K562 (cell line): ENCODE results near the gene LGALS3BP. TPM values are rescaled to one million over a fixed set of nuclear protein-coding genes. Genes with fewer than 3 reads are reported as not detected.

ENCODE experiments used
- ATAC-seq: fragments of 200-7000 bp; cut with Tn5 transposase; 3 replicates; pipeline ENCODE4 v1.9.1; 2020; ENCODE audit warnings: moderate library complexity
- BruUV-seq: library from RNA; stranded (reverse); fragments of 400-500 nt; replicated peaks from 2 replicates; lab custom pipeline; 2021; lab: Mats Ljungman, UMichigan
- CTCF ChIA-PET: fragments of 300-600 bp; formaldehyde crosslinking; extraction: SDS; loops from one replicate; lab custom pipeline; 2021; ENCODE audit warnings: low intra/inter-chr PET ratio; lab: Yijun Ruan, JAX
- POLR2A ChIA-PET: fragments of 300-600, 350-650 bp; sonication (Branson Sonifier 250); formaldehyde crosslinking; extraction: SDS; loops from one replicate; lab custom pipeline; 2021; ENCODE audit warnings: antibody characterized with exemption, inconsistent platforms; lab: Yijun Ruan, JAX
- DNase-seq, 4 experiments: peaks; one replicate each; pipeline versions ENCODE4 v3.0.0 to v3.0.0-alpha.2; 2011 to 2018; ENCODE audit warnings: low spot score in 3 of 4, mixed read lengths in 3 of 4; ENCODE audit errors: extremely low read depth in 1 of 4
- FAIRE-seq: peaks from 2 replicates; lab custom pipeline; 2011; peaks lifted over from hg19 to GRCh38; lab: Jason Lieb, UNC
- H2AFZ ChIP-seq: 2 replicates; pipeline ENCODE4 v1.6.0; 2011; ENCODE audit warnings: low read depth, low read length, control low read depth, inconsistent platforms
- H3K27ac ChIP-seq: fragments of 200-600 bp; 3 replicates; pipeline ENCODE4 v1.8.0; 2011; ENCODE audit warnings: low read depth, mild to moderate bottlenecking, control low read depth, inconsistent platforms, low read length, moderate library complexity, mixed read lengths; ENCODE audit errors: extremely low read depth
- H3K27me3 ChIP-seq, 2 experiments: fragments of 300-600 bp in 1 of 2; 2 replicates in 1 of 2; 3 replicates in 1 of 2; pipeline versions ENCODE4 v1.6.0 to v1.8.0; 2011; ENCODE audit warnings: inconsistent platforms in 2 of 2, low read length in 2 of 2, mild to moderate bottlenecking in 1 of 2, mixed read lengths in 1 of 2, moderate library complexity in 1 of 2; ENCODE audit not compliant: control insufficient read depth in 2 of 2, insufficient read depth in 2 of 2
- H3K36me3 ChIP-seq: fragments of 300-600 bp; 3 replicates; pipeline ENCODE4 v1.8.0; 2011; ENCODE audit warnings: mild to moderate bottlenecking, low read length, inconsistent platforms; ENCODE audit not compliant: control insufficient read depth, insufficient read depth
- H3K4me1 ChIP-seq, 2 experiments: fragments of 200-600 bp in 1 of 2; replicated peaks in 1 of 2; 2 replicates in 1 of 2; 3 replicates in 1 of 2; pipeline versions ENCODE4 v1.5.1 to v1.8.0; 2011; ENCODE audit warnings: inconsistent platforms in 2 of 2, low read length in 2 of 2, mild to moderate bottlenecking in 1 of 2, mixed read lengths in 1 of 2, moderate library complexity in 1 of 2; ENCODE audit not compliant: control insufficient read depth in 2 of 2, insufficient read depth in 2 of 2
- H3K4me2 ChIP-seq: 2 replicates; pipeline ENCODE4 v1.6.1; 2011; ENCODE audit warnings: low read length, control low read depth, inconsistent platforms, mixed read lengths; ENCODE audit not compliant: insufficient read depth
- H3K4me3 ChIP-seq: fragments of 200-600 bp; sonication (generic), shearing (Covaris generic); 2 replicates; pipeline ENCODE4 v1.5.1; 2016; ENCODE audit warnings: control low read depth, inconsistent platforms
- H3K79me2 ChIP-seq: fragments of 200-600 bp; 3 replicates; pipeline ENCODE4 v1.8.0; 2011; ENCODE audit warnings: low read length, inconsistent platforms; ENCODE audit not compliant: control insufficient read depth, insufficient read depth
- H3K9ac ChIP-seq, 2 experiments: 2 replicates each; pipeline versions ENCODE4 v1.6.0 to v1.6.1; 2011; ENCODE audit warnings: low read depth in 2 of 2, low read length in 2 of 2, control low read depth in 1 of 2, inconsistent platforms in 1 of 2, mild to moderate bottlenecking in 1 of 2, mixed read lengths in 1 of 2; ENCODE audit not compliant: insufficient read depth in 1 of 2
- H3K9me1 ChIP-seq: one replicate; pipeline ENCODE4 v1.6.0; 2011; ENCODE audit warnings: inconsistent platforms, mild to moderate bottlenecking, low read length, moderate library complexity; ENCODE audit not compliant: control insufficient read depth, insufficient read depth
- H3K9me3 ChIP-seq: replicated peaks from 2 replicates; pipeline ENCODE4 v1.5.1; 2011; ENCODE audit warnings: low read depth, low read length, inconsistent platforms; ENCODE audit not compliant: control insufficient read depth, insufficient read depth
- H4K20me1 ChIP-seq: replicated peaks from 2 replicates; pipeline ENCODE4 v1.6.1; 2011; ENCODE audit warnings: low read length, inconsistent platforms, mixed read lengths; ENCODE audit not compliant: control insufficient read depth, insufficient read depth
- BHLHE40 ChIP-seq: IDR thresholded peaks from 2 replicates; pipeline ENCODE4 v1.6.1; 2011; ENCODE audit warnings: low read length, improper control_type of control experiment
- C11orf30 ChIP-seq: fragments of 450-650 bp; IDR thresholded peaks from 2 replicates; pipeline ENCODE4 v1.6.1; 2016; ENCODE audit warnings: low read depth, mild to moderate bottlenecking
- ETV6 ChIP-seq, 3 experiments: fragments of 150-350 bp in 1 of 3; sonication (generic) in 1 of 3; formaldehyde crosslinking in 1 of 3; IDR thresholded peaks; 2 replicates each; pipeline versions ENCODE4 v1.6.1 to v1.8.0; 2014 to 2022; ENCODE audit warnings: borderline replicate concordance in 2 of 3, low read depth in 2 of 3, antibody characterized with exemption in 1 of 3, low read length in 1 of 3, mild to moderate bottlenecking in 1 of 3, missing genetic modification reagents in 1 of 3
- MYC ChIP-seq, 2 experiments: fragments of 250-450 bp in 1 of 2; sonication (Bioruptor Pico) in 1 of 2; IDR thresholded peaks; 2 replicates each; pipeline versions ENCODE4 v1.5.1 to v1.6.1; 2012 to 2021; ENCODE audit warnings: low read depth in 2 of 2, borderline replicate concordance in 1 of 2, improper control_type of control experiment in 1 of 2, low read length in 1 of 2, mild to moderate bottlenecking in 1 of 2, moderate library complexity in 1 of 2
- PYGO2 ChIP-seq: fragments of 450-650 bp; IDR thresholded peaks from 2 replicates; pipeline ENCODE4 v1.6.1; 2016; ENCODE audit warnings: mild to moderate bottlenecking, missing genetic modification characterization, moderate library complexity, missing compliant biosample characterization
- RBM34 ChIP-seq: fragments of 200-400 bp; formaldehyde crosslinking; IDR thresholded peaks from 2 replicates; pipeline ENCODE4 v1.6.1; 2018; ENCODE audit warnings: low read length, borderline replicate concordance; ENCODE audit not compliant: insufficient read depth
- RNF2 ChIP-seq: sonication (generic); IDR thresholded peaks from 2 replicates; pipeline ENCODE4 v1.6.1; 2016
- SMAD2 ChIP-seq: fragments of 150-350 bp; IDR thresholded peaks from 2 replicates; pipeline ENCODE4 v1.6.1; 2014; ENCODE audit warnings: low read depth, mild to moderate bottlenecking, low read length
- TBL1XR1 ChIP-seq, 2 experiments: IDR thresholded peaks; 2 replicates each; pipeline ENCODE4 v1.6.1; 2012; ENCODE audit warnings: improper control_type of control experiment in 2 of 2, low read length in 2 of 2, mild to moderate bottlenecking in 1 of 2
- ZFP91 ChIP-seq: sonication (generic); formaldehyde crosslinking; IDR thresholded peaks from 2 replicates; pipeline ENCODE4 v1.8.0; 2022; ENCODE audit warnings: mild to moderate bottlenecking, missing genetic modification reagents
- ZKSCAN8 ChIP-seq: fragments of 200-800 bp; sonication (Bioruptor generic); IDR thresholded peaks from 2 replicates; pipeline ENCODE4 v1.6.1; 2016; ENCODE audit warnings: missing genetic modification characterization, missing compliant biosample characterization
- ZNF512 ChIP-seq: IDR thresholded peaks from 2 replicates; pipeline ENCODE4 v1.6.1; 2016; ENCODE audit warnings: missing genetic modification characterization, missing compliant biosample characterization
- WGBS: fragments of 100-300 bp; shearing (Covaris generic); methylation state at CpG from one replicate; pipeline ENCODE4 v1.1.6; 2016; ENCODE audit warnings: low coverage, mixed read lengths; ENCODE audit not compliant: insufficient coverage; ENCODE audit errors: missing lambda C conversion rate; 5-methylcytosine and 5-hydroxymethylcytosine counted together
- in situ Hi-C: fragments of 300-500 bp; cut with MboI; formaldehyde crosslinking; loops from 4 replicates; pipeline ENCODE4 v1.15.0; 2018; ENCODE audit warnings: inconsistent platforms, mixed read lengths
- intact Hi-C: fragments of 100-400 bp; cut with micrococcal nuclease; formaldehyde crosslinking; loops from 2 replicates; pipeline ENCODE4 v1.14.2; 2022
- polyA plus RNA-seq, 8 experiments: library from polyadenylated mRNA; depleted of rRNA in 4 of 8; stranded (reverse) in 5 of 8; unstranded in 3 of 8; fragments of >200 nt; fragmentation: Nextera tagmentation in 2 of 8; fragmentation: Illumina TruSeq in 1 of 8; extraction: Ambion mirVana in 2 of 8; extraction: Trizol in 1 of 8; gene quantifications; 2 replicates each; pipeline versions ENCODE4 v1.2.1 to v1.2.3, GENCODE V29; 2011 to 2014; ENCODE audit warnings: inconsistent platforms in 1 of 8, missing spikeins in 1 of 8
- total RNA-seq, 7 experiments: library from RNA; depleted of rRNA in 6 of 7; stranded (reverse); fragments of >200 nt in 6 of 7; fragmentation: Illumina TruSeq in 2 of 7; extraction: Trizol in 2 of 7; gene quantifications; 2 replicates each; pipeline versions ENCODE4 v1.2.1 to v1.2.3, GENCODE V29; 2011 to 2021; ENCODE audit warnings: low replicate concordance in 1 of 7
- TF ChIP-seq, protein P1 (sequence below): fragments of 450-650 bp; IDR thresholded peaks from 2 replicates; pipeline ENCODE4 v1.6.1; 2014; ENCODE audit warnings: low read depth, mild to moderate bottlenecking, moderate library complexity, borderline replicate concordance

LGALS3BP gene
- total and polyA plus RNA-seq, 9 of the 15 experiments (the other 6 are each of a cell fraction or from before 2014, with no cell fraction given), result 0.39 to 5.3 (median 3.2) TPM

GRCh38 chr17:78986649-78987328, 7.1 kb upstream of the LGALS3BP start:
- TSS peak; percentile 84 for BruUV-seq
- Histone ChIP-seq H3K27me3 (no peaks in the 10 kb centered on the region), H2AFZ (peak overlapping the region; percentile 74), H3K4me1 (peaks cover 15 to 21% of the 10 kb centered on the region in 2 experiments), H4K20me1 (no peaks in the 10 kb centered on the region), H3K9me1 (no peaks in the 10 kb centered on the region), H3K9ac (peak overlapping the region; percentile 47 to 79; a peak in 3 of 4 replicates), H3K27ac (peak overlapping the region; percentile 67), H3K4me2 (peak overlapping the region; percentile 72), H3K79me2 (no peaks in the 10 kb centered on the region), H3K36me3 (peaks cover 21% of the 10 kb centered on the region; the same call in 1 of the 3 replicates), H3K4me3 (peak overlapping the region; percentile 6; the same call in 1 of the 2 replicates), H3K9me3 (no peaks in the 10 kb centered on the region)
- ChIA-PET POLR2A (interaction anchor here (0.7 to 0.9 kb wide), 2 partner anchors 22 to 88 kb away, joined by 3 to 4 read pairs; partner anchors contain the start of gene ENGASE), CTCF (interaction anchor here (0.7 to 1.1 kb wide), 2 partner anchors 55 to 56 kb away, joined by 3 read pairs; no protein-coding TSS in a partner anchor)
- intact Hi-C loops (loop anchor here (2.0 kb wide), 1 partner anchor 56 kb away; no protein-coding TSS in a partner anchor), in situ Hi-C loops (no loop called here)
- peak in 2 of 4 experiments; percentile 52 to 65 for DNase-seq
- FAIRE-seq, result no peak
- 4% methylated on average over 15 of the region's 15 CpGs for WGBS
- ATAC-seq, result peak; percentile 78
- peak; percentile 36; the same call in 1 of the 2 replicates for TF ChIP-seq PYGO2
- TF ChIP-seq ZKSCAN8 (CRISPR knock-in tag), result no peak
- TF ChIP-seq RBM34, result no peak
- TF ChIP-seq ZFP91 (CRISPR knock-in tag), result peak; percentile 71; the same call in 1 of the 2 replicates
- TF ChIP-seq C11orf30, result peak; percentile 80
- TF ChIP-seq MYC (IDR thresholded peaks at IDR 0.05; ENCODE audit: low read depth, low read length), result no peak
- no peak for TF ChIP-seq MYC (CRISPR knock-in tag; IDR thresholded peaks at IDR 0.05; ENCODE audit: borderline replicate concordance, low read depth)
- TF ChIP-seq, protein P1, sequence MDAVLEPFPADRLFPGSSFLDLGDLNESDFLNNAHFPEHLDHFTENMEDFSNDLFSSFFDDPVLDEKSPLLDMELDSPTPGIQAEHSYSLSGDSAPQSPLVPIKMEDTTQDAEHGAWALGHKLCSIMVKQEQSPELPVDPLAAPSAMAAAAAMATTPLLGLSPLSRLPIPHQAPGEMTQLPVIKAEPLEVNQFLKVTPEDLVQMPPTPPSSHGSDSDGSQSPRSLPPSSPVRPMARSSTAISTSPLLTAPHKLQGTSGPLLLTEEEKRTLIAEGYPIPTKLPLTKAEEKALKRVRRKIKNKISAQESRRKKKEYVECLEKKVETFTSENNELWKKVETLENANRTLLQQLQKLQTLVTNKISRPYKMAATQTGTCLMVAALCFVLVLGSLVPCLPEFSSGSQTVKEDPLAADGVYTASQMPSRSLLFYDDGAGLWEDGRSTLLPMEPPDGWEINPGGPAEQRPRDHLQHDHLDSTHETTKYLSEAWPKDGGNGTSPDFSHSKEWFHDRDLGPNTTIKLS, result no peak
- TF ChIP-seq BHLHE40, result peak; percentile 7; the same call in 1 of the 2 replicates
- 0 out of 4 replicates have a peak, but pooled peaks have one; percentile 23 to 56 for TF ChIP-seq ETV6 (IDR thresholded peaks at IDR 0.05; ENCODE audit: borderline replicate concordance in 1 of 2, low read depth in 2 of 2, low read length in 1 of 2)
- TF ChIP-seq ETV6 (CRISPR knock-in tag; IDR thresholded peaks at IDR 0.05; ENCODE audit: borderline replicate concordance), result no peak
- 0 out of 4 replicates have a peak, but pooled peaks of 1 of the 2 experiments have one; percentile 23 for TF ChIP-seq TBL1XR1 (IDR thresholded peaks at IDR 0.05; ENCODE audit: low read length in 2 of 2)
- no peak for TF ChIP-seq ZNF512 (tag)
- no peak for TF ChIP-seq SMAD2
- TF ChIP-seq RNF2, result no peak
